Heart left ventricle (tissue), 13 donors: ENCODE results near the gene OR51A4.

ENCODE experiments used
- CTCF ChIP-seq, 12 donors: fragments of 200-600 bp; sonication (generic) in 4 of 12; IDR thresholded peaks; one replicate each; pipeline versions ENCODE4 v1.5.0 to v1.8.0; 2018 to 2022; ENCODE audit warnings: antibody characterized with exemption in 12 of 12, mild to moderate bottlenecking in 5 of 12
- POLR2A ChIP-seq, 2 donors: fragments of 450-650 bp; IDR thresholded peaks; one replicate each; pipeline ENCODE4 v1.6.1; 2017; ENCODE audit warnings: antibody characterized with exemption in 2 of 2, mild to moderate bottlenecking in 2 of 2, moderate library complexity in 2 of 2
- donor health status: ischemic (EF 13 %, LVEDD 7.1; RV severe dilation, severe dysfunction).
- donor health status: DM: no; HTN: yes; CAD: no.
- donor health status: DM: no; HTN: no; CAD: no.
- donor health status: ischemic (EF 25% LVEDD 6.9; RV normal size, moderate dysfunction).
- donor health status: ischemic (EF 25% LVEDD 5.7; RV mildly dilated, moderate dysfunction).
- donor health status: ischemic (EF 35%, LVEDD 5.7; RV mildly dilated, moderate dysfunction).
- donor health status: nonischemic (EF 11% LVEDD 7.7; RV severe dilation, severe dysfunction).
- donor health status: DM: yes; HTN: yes; CAD: no.
- donor health status: PGD.
- donor health status: ischemic (EF 29% LVEDD 5.4; RV normal size, mild dysfunction).
- donor health status: nonischemic (EF 23%, LVEDD 6.1; RV moderate dilation, normal function).

- TF ChIP-seq POLR2A (IDR thresholded peaks at IDR 0.05) (no peak), CTCF (IDR thresholded peaks at IDR 0.05) (no peak)
Measured at GRCh38 chr11:4960877-4961276, 13.5 kb upstream of the OR51A4 start.
